ENCODE measurements around the gene OR5W2. TPM values are rescaled to one million over a fixed set of nuclear protein-coding genes. Genes with fewer than 3 reads are reported as not detected.

OR5W2 gene
- total RNA-seq: not detected

- no peaks in the 10 kb centered on the region for H3K27me3 ChIP-seq
- TF ChIP-seq EP300 (IDR thresholded peaks at IDR 0.05; ENCODE audit: low read depth) (no peak), POLR2A (IDR thresholded peaks at IDR 0.05) (no peak), POLR2AphosphoS5 (IDR thresholded peaks at IDR 0.05) (no peak), CTCF (IDR thresholded peaks at IDR 0.05) (no peak)
- no peaks in the 10 kb centered on the region for H3K36me3 ChIP-seq
- in situ Hi-C loops (cut with MboI; ENCODE audit: low pct_ligation_motif_present in 1 of 4, low pct_unique_long_range_greater_than_20kb in 1 of 4, low sequenced_read_pairs in 3 of 4): no loop called here
- intact Hi-C loops (cut with DNase I; ENCODE audit: low total_unique reads): no loop called here
- no peaks in the 10 kb centered on the region for H3K9me3 ChIP-seq
- H3K27ac ChIP-seq: no peak within 1 kb of the TSS
- DNase-seq: no peak
- H3K4me1 ChIP-seq: no peaks in the 10 kb centered on the region
- H3K4me3 ChIP-seq: no peak within 1 kb of the TSS
- 68 to 89% methylated on average over 1 of the region's 1 CpG for WGBS, 2 donors (ENCODE audit: low coverage in 1 of 2)
These were observed at the start of gene OR5W2 for GRCh38 chr11:55914482-55914881. Gene OR5W2 (minus strand): TSS chr11:55914582. CDS start chr11:55914582, 0 bp downstream.

DNA sequence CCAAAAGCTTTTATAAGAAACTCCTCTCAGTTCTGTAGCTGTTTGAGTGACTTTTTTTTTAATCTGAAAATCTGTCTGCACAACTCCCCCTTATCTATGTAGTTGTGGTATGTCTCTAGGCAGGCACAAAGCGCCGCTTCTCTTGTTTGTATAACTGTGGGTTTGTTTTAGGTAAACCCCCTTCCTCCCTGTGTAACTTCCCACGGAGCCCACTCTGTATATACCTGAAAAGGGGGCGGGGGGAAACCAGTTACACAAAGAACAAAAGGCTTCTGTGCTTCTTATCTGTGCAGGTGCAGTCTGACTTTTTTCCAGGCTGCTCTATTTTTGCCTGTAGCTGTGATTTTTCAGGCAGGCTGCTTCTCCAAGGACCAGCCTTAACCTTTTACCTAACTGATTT, 42.1 kb upstream of the OR5W2 start:
- Histone ChIP-seq H3K4me3 (no peak overlapping the region), H3K27me3 (no peaks in the 10 kb centered on the region), H3K36me3 (no peaks in the 10 kb centered on the region), H3K27ac (no peak overlapping the region), H3K4me1 (no peaks in the 10 kb centered on the region), H3K9me3 (no peaks in the 10 kb centered on the region)
- DNase-seq: no peak
- TF ChIP-seq POLR2AphosphoS5 (IDR thresholded peaks at IDR 0.05) (no peak), EP300 (IDR thresholded peaks at IDR 0.05; ENCODE audit: low read depth) (no peak), POLR2A (IDR thresholded peaks at IDR 0.05) (no peak), CTCF (IDR thresholded peaks at IDR 0.05) (no peak)
- in situ Hi-C loops (cut with MboI; ENCODE audit: low pct_ligation_motif_present in 1 of 4, low pct_unique_long_range_greater_than_20kb in 1 of 4, low sequenced_read_pairs in 3 of 4) (no loop called here), intact Hi-C loops (cut with DNase I; ENCODE audit: low total_unique reads) (no loop called here)
- 29 to 43% methylated on average over 1 to 4 of the region's 4 CpGs for WGBS, 2 donors (ENCODE audit: low coverage in 1 of 2)

GRCh38 chr11:55949330-55949729, 34.9 kb upstream of the OR5W2 start:
- no peaks in the 10 kb centered on the region for H3K4me1 ChIP-seq
- intact Hi-C loops (cut with DNase I; ENCODE audit: low total_unique reads): no loop called here
- H3K9me3 ChIP-seq: no peaks in the 10 kb centered on the region
- WGBS, 2 donors (ENCODE audit: low coverage in 1 of 2): 70 to 71% methylated on average over 1 to 4 of the region's 4 CpGs
- H3K27ac ChIP-seq: no peak overlapping the region
- no peak overlapping the region for H3K4me3 ChIP-seq
- TF ChIP-seq POLR2AphosphoS5 (IDR thresholded peaks at IDR 0.05): no peak
- no peak for TF ChIP-seq POLR2A (IDR thresholded peaks at IDR 0.05)
- TF ChIP-seq EP300 (IDR thresholded peaks at IDR 0.05; ENCODE audit: low read depth): no peak
- TF ChIP-seq CTCF (IDR thresholded peaks at IDR 0.05): no peak
- in situ Hi-C loops (cut with MboI; ENCODE audit: low pct_ligation_motif_present in 1 of 4, low pct_unique_long_range_greater_than_20kb in 1 of 4, low sequenced_read_pairs in 3 of 4): loop anchor here (10.0 to 25.0 kb wide), 2 partner anchors 835 to 838 kb away; no protein-coding TSS in a partner anchor
- no peak for DNase-seq
- H3K36me3 ChIP-seq: no peaks in the 10 kb centered on the region
- H3K27me3 ChIP-seq: no peaks in the 10 kb centered on the region

DNA sequence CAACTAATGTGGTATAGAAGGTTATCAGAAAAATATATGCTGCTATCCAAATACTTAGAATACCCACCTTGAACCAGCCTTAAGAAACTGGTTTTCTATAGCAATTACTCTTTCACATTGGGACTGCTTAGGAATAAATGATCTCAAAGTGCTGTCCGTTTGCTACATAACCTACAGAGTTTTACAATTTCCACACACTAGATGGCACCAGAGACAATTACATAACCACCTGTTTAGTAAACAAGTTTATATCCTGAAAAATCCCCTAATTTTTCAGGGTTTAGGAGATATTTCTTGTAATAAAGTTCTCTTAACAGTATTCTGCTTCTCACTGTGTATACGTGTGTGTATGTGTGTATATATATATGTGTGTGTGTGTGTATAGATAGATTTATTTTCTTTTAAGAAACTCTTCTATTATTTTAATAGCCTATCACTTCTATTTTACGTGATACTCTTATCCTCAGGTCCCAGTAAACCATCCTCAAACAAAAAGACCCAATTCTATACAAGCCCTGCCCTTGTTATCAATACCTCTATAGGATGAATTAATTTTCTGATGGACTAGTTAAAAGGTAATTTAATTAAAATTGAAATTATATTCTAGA, 28.5 kb upstream of the OR5W2 start:
- H3K4me1 ChIP-seq: no peaks in the 10 kb centered on the region
- intact Hi-C loops (cut with DNase I; ENCODE audit: low total_unique reads): no loop called here
- TF ChIP-seq CTCF (IDR thresholded peaks at IDR 0.05): peak in 4 of 5 experiments; percentile 23 to 39 (median 28)
- no peak for TF ChIP-seq POLR2AphosphoS5 (IDR thresholded peaks at IDR 0.05)
- TF ChIP-seq POLR2A (IDR thresholded peaks at IDR 0.05): no peak
- TF ChIP-seq EP300 (IDR thresholded peaks at IDR 0.05; ENCODE audit: low read depth): no peak
- H3K9me3 ChIP-seq: no peaks in the 10 kb centered on the region
- DNase-seq: no peak
- H3K27me3 ChIP-seq: no peaks in the 10 kb centered on the region
- H3K36me3 ChIP-seq: no peaks in the 10 kb centered on the region
- in situ Hi-C loops (cut with MboI; ENCODE audit: low pct_ligation_motif_present in 1 of 4, low pct_unique_long_range_greater_than_20kb in 1 of 4, low sequenced_read_pairs in 3 of 4): loop anchor here (10.0 to 25.0 kb wide), 2 partner anchors 842 to 844 kb away; no protein-coding TSS in a partner anchor
- no peak overlapping the region for H3K27ac ChIP-seq
- WGBS, 2 donors (ENCODE audit: low coverage in 1 of 2): 3 to 6% methylated on average over 3 of the region's 3 CpGs
- no peak overlapping the region for H3K4me3 ChIP-seq
